Endothelial cell of umbilical vein (primary cell): ENCODE data around the gene TP73. TPM values are rescaled to one million over a fixed set of nuclear protein-coding genes. Genes with fewer than 3 reads are reported as not detected.

Experiments
- BruUV-seq: library from RNA; stranded (reverse); fragments of 400-500 nt; replicated peaks from 2 replicates; lab custom pipeline; 2021; lab: Mats Ljungman, UMichigan
- CTCF ChIA-PET: fragments of 300-600, 350-600 bp; sonication (Branson Sonifier 250); formaldehyde crosslinking; loops from one replicate; lab custom pipeline; 2021; ENCODE audit warnings: antibody characterized with exemption, inconsistent platforms; lab: Charles Lee
- POLR2A ChIA-PET: fragments of 300-600, 350-600 bp; sonication (Branson Sonifier 250); formaldehyde crosslinking; loops from one replicate; lab custom pipeline; 2021; ENCODE audit warnings: antibody characterized with exemption, inconsistent platforms; lab: Charles Lee
- DNase-seq: peaks from one replicate; pipeline ENCODE4 v3.0.0-alpha.2; 2011; ENCODE audit warnings: low read depth, low spot score
- FAIRE-seq: peaks from 2 replicates; lab custom pipeline; 2011; peaks lifted over from hg19 to GRCh38; lab: Jason Lieb, UNC
- H2AFZ ChIP-seq: 2 replicates; pipeline ENCODE4 v1.6.0; 2012; ENCODE audit warnings: low read depth, low read length, control low read depth, inconsistent platforms
- H3K27ac ChIP-seq: 2 replicates; pipeline ENCODE4 v1.5.1; 2011; ENCODE audit warnings: low read depth, mild to moderate bottlenecking, control low read depth, low read length, moderate library complexity; ENCODE audit not compliant: insufficient read depth
- H3K27me3 ChIP-seq, 2 experiments: 2 replicates each; pipeline versions ENCODE4 v1.6.0 to v1.6.1; 2011; ENCODE audit warnings: low read length in 2 of 2, mixed read lengths in 1 of 2; ENCODE audit not compliant: control insufficient read depth in 2 of 2, insufficient read depth in 2 of 2
- H3K36me3 ChIP-seq, 2 experiments: 2 replicates in 1 of 2; 3 replicates in 1 of 2; pipeline ENCODE4 v1.5.1; 2011; ENCODE audit warnings: low read length in 2 of 2, mild to moderate bottlenecking in 1 of 2, moderate library complexity in 1 of 2; ENCODE audit not compliant: control insufficient read depth in 2 of 2, insufficient read depth in 2 of 2; ENCODE audit errors: extremely low read depth in 1 of 2
- H3K4me1 ChIP-seq: 3 replicates; pipeline ENCODE4 v1.5.1; 2011; ENCODE audit warnings: mild to moderate bottlenecking, low read length; ENCODE audit not compliant: control insufficient read depth, insufficient read depth; ENCODE audit errors: extremely low read depth
- H3K4me2 ChIP-seq: 2 replicates; pipeline ENCODE4 v1.6.1; 2011; ENCODE audit warnings: low read length, control low read depth, mixed read lengths; ENCODE audit not compliant: insufficient read depth
- H3K4me3 ChIP-seq, 3 experiments: fragments of 200-600 bp in 1 of 3; sonication (generic), shearing (Covaris generic) in 1 of 3; replicated peaks in 1 of 3; 2 replicates each; pipeline ENCODE4 v1.5.1; 2011 to 2016; ENCODE audit warnings: control low read depth in 3 of 3, low read length in 3 of 3, mild to moderate bottlenecking in 2 of 3, inconsistent platforms in 1 of 3, low read depth in 1 of 3, moderate library complexity in 1 of 3; ENCODE audit not compliant: insufficient read depth in 1 of 3
- H3K79me2 ChIP-seq: 2 replicates; pipeline ENCODE4 v1.6.0; 2012; ENCODE audit warnings: low read length, inconsistent platforms; ENCODE audit not compliant: control insufficient read depth, insufficient read depth
- H3K9ac ChIP-seq: replicated peaks from 2 replicates; pipeline ENCODE3; 2011; ENCODE audit warnings: low read length, control low read depth; ENCODE audit not compliant: insufficient read depth; ENCODE audit errors: extremely low read depth
- H3K9me1 ChIP-seq: replicated peaks from 3 replicates; pipeline ENCODE4 v1.6.0; 2011; ENCODE audit warnings: mild to moderate bottlenecking, low read length; ENCODE audit not compliant: control insufficient read depth, insufficient read depth; ENCODE audit errors: extremely low read depth
- H3K9me3 ChIP-seq: replicated peaks from 2 replicates; pipeline ENCODE4 v1.5.1; 2012; ENCODE audit warnings: low read length, inconsistent platforms; ENCODE audit not compliant: control insufficient read depth, insufficient read depth
- H4K20me1 ChIP-seq: replicated peaks from 2 replicates; pipeline ENCODE3; 2011; ENCODE audit warnings: mild to moderate bottlenecking, low read length; ENCODE audit not compliant: control insufficient read depth, insufficient read depth; ENCODE audit errors: extremely low read depth
- CTCF ChIP-seq, 2 donors: IDR thresholded peaks; 1 replicate in 1 of 2; 2 replicates in 1 of 2; pipeline ENCODE4 v1.5.1; 2011; ENCODE audit warnings: low read length in 2 of 2, mild to moderate bottlenecking in 2 of 2, moderate library complexity in 2 of 2, control low read depth in 1 of 2, inconsistent platforms in 1 of 2, low read depth in 1 of 2; ENCODE audit not compliant: insufficient read depth in 1 of 2; ENCODE audit errors: extremely low read depth in 1 of 2
- EZH2 ChIP-seq: IDR thresholded peaks from 2 replicates; pipeline ENCODE4 v1.6.1; 2012; ENCODE audit warnings: borderline replicate concordance, low read depth, mild to moderate bottlenecking, moderate library complexity, low read length, inconsistent platforms; ENCODE audit not compliant: severe bottlenecking
- FOS ChIP-seq: IDR thresholded peaks from 2 replicates; pipeline ENCODE4 v1.6.1; 2011; ENCODE audit warnings: mild to moderate bottlenecking, low read length, moderate library complexity, borderline replicate concordance; ENCODE audit not compliant: insufficient read depth
- MAX ChIP-seq: IDR thresholded peaks from 2 replicates; pipeline ENCODE4 v1.6.1; 2011; ENCODE audit not compliant: insufficient read depth, insufficient read length
- MYC ChIP-seq: IDR thresholded peaks from one replicate; pipeline ENCODE4 v1.6.1; 2011; ENCODE audit warnings: mild to moderate bottlenecking, low read depth, low read length
- POLR2A ChIP-seq: IDR thresholded peaks from 2 replicates; pipeline ENCODE4 v1.6.1; 2012; ENCODE audit warnings: low read depth, mild to moderate bottlenecking, control low read depth, low read length
- dilution Hi-C: fragments of 300-500 bp; cut with MboI; formaldehyde crosslinking; loops from one replicate; pipeline ENCODE4 v1.15.0; 2019; ENCODE audit warnings: low sequenced_read_pairs; ENCODE audit not compliant: extremely low pct_ligation_motif_present
- intact Hi-C: fragments of 100-400 bp; cut with micrococcal nuclease; formaldehyde crosslinking; loops from one replicate; pipeline ENCODE4 v1.10.0; 2022
- polyA plus RNA-seq, 4 experiments: library from polyadenylated mRNA; depleted of rRNA in 3 of 4; stranded (reverse) in 3 of 4; unstranded in 1 of 4; fragments of >200 nt; gene quantifications; 2 replicates each; pipeline versions ENCODE4 v1.2.1 to v1.2.3, GENCODE V29; 2011 to 2012; ENCODE audit warnings: missing spikeins in 1 of 4
- total RNA-seq: library from RNA; stranded (reverse); gene quantifications from 2 replicates; pipeline ENCODE4 v1.2.3, GENCODE V29; 2021

The TP73 gene
- total and polyA plus RNA-seq, 2 donors (not counting 3 experiments of a cell fraction or from before 2014, with no cell fraction given) = 0.03 to 0.15 TPM

- Histone ChIP-seq H3K4me1 (peaks cover 11% of the 10 kb centered on the region), H3K27me3 (peaks cover 0 to 7% of the 10 kb centered on the region in 2 experiments), H4K20me1 (no peaks in the 10 kb centered on the region), H3K4me2 (no peak overlapping the region), H3K36me3 (no peaks in the 10 kb centered on the region), H3K27ac (no peak overlapping the region), H3K9me1 (no peaks in the 10 kb centered on the region), H3K4me3 (no peak overlapping the region), H2AFZ (no peak overlapping the region), H3K9ac (no peak overlapping the region), H3K79me2 (peaks cover 3% of the 10 kb centered on the region), H3K9me3 (no peaks in the 10 kb centered on the region)
- DNase-seq = no peak
- POLR2A ChIA-PET = no interaction called here
- dilution Hi-C loops (no loop called here), intact Hi-C loops (no loop called here)
- TF ChIP-seq MAX (no peak), POLR2A (no peak), EZH2 (no peak), FOS (no peak), MYC (no peak), CTCF (IDR thresholded peaks at IDR 0.05; ENCODE audit: extremely low read depth in 1 of 2, insufficient read depth in 1 of 2, low read depth in 1 of 2, low read length in 2 of 2) (no peak)
- no peak for FAIRE-seq
- CTCF ChIA-PET = no interaction called here
- BruUV-seq = no TSS peak
Observed at GRCh38 chr1:3750741-3751140, 98.4 kb downstream of the TP73 start.
